Coronary artery (tissue), 2 donors: Measurements from ENCODE around the gene EDN3.

ENCODE experiments used
- DNase-seq: peaks from one replicate; pipeline ENCODE4 v3.0.0-alpha.2; 2017; ENCODE audit warnings: low spot score
- H3K27ac ChIP-seq, 2 donors: fragments of 200-600 bp; sonication (generic); one replicate each; pipeline ENCODE4 v1.5.1; 2016 to 2019
- H3K4me3 ChIP-seq: fragments of 200-600 bp; sonication (generic); 2 replicates; pipeline ENCODE4 v1.5.1; 2016; ENCODE audit warnings: mild to moderate bottlenecking, moderate library complexity
- CTCF ChIP-seq: fragments of 200-600 bp; sonication (generic); IDR thresholded peaks from one replicate; pipeline ENCODE4 v1.5.1; 2019; ENCODE audit warnings: antibody characterized with exemption

Gene EDN3

GRCh38 chr20:59268870-59269269 is 31.5 kb upstream of the EDN3 start:
- no peak overlapping the region for H3K4me3 ChIP-seq
- no peak for TF ChIP-seq CTCF
- H3K27ac ChIP-seq = no peak overlapping the region
- no peak for DNase-seq

- TF ChIP-seq CTCF = no peak
- DNase-seq = no peak
- H3K4me3 ChIP-seq = no peak overlapping the region
- no peak overlapping the region for H3K27ac ChIP-seq
Observed at GRCh38 chr20:59269411-59270025, 30.9 kb upstream of the EDN3 start.

GRCh38 chr20:59270380-59270779 is 30.0 kb upstream of the EDN3 start:
- TF ChIP-seq CTCF = no peak
- Histone ChIP-seq H3K4me3 (no peak overlapping the region), H3K27ac (no peak overlapping the region)
- DNase-seq = no peak

- no peak for TF ChIP-seq CTCF
- no peak overlapping the region for H3K27ac ChIP-seq
- peak; percentile 41 for DNase-seq
- no peak overlapping the region for H3K4me3 ChIP-seq
Observed at GRCh38 chr20:59273739-59274357, 26.6 kb upstream of the EDN3 start.

- Histone ChIP-seq H3K27ac (no peak overlapping the region), H3K4me3 (no peak overlapping the region)
- DNase-seq = no peak
- no peak for TF ChIP-seq CTCF
Observed at GRCh38 chr20:59276938-59277337, 23.5 kb upstream of the EDN3 start.

GRCh38 chr20:59284470-59284869 is 15.9 kb upstream of the EDN3 start:
- TF ChIP-seq CTCF = no peak
- DNase-seq = no peak
- Histone ChIP-seq H3K27ac (no peak overlapping the region), H3K4me3 (no peak overlapping the region)

- Histone ChIP-seq H3K4me3 (no peak overlapping the region), H3K27ac (no peak overlapping the region)
- TF ChIP-seq CTCF = no peak
- no peak for DNase-seq
Observed at GRCh38 chr20:59289994-59290393, 10.4 kb upstream of the EDN3 start.
